NT2/D1 (cell line): Measurements from ENCODE around the gene XYLT1.

Source experiments
- YY1 ChIP-seq: IDR thresholded peaks from 2 replicates; pipeline ENCODE4 v1.6.1; 2011; ENCODE audit not compliant: insufficient read length, insufficient read depth
- ZNF274 ChIP-seq: IDR thresholded peaks from 2 replicates; pipeline ENCODE4 v1.6.1; 2011; ENCODE audit warnings: mild to moderate bottlenecking, low read depth, low read length

DNA sequence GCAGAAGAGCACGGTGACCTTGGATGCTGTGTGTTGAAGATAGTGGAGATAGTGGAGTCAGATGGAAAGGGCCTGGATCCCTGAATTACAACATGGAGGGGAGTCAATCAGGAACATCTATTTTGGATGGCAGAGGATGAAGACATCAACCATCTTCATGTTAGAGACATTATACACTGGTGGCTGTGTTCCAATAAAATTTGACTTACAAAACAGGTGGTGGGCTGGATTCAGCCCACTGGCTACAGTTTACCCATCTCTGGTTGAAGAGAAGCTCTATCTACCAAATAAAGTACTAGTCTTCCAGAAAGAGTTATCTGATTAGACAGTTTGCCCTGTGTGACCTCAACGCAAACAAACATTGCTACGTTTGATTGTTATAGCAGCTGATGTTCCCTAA is 247.2 kb downstream of the XYLT1 start:
- TF ChIP-seq YY1 (no peak), ZNF274 (no peak)
